HCT116 (cell line): ENCODE data around the gene CTSZ.

ENCODE experiments used
- CBX3 ChIP-seq: IDR thresholded peaks from 2 replicates; pipeline ENCODE4 v1.6.1; 2012; ENCODE audit warnings: low read depth
- ELF1 ChIP-seq: IDR thresholded peaks from 2 replicates; pipeline ENCODE4 v1.6.1; 2012; ENCODE audit warnings: low read depth, borderline replicate concordance
- EZH2 ChIP-seq: fragments of 200-600 bp; sonication (generic); IDR thresholded peaks from 2 replicates; pipeline ENCODE4 v1.6.1; 2017; ENCODE audit warnings: antibody characterized with exemption, mixed run types
- JUND ChIP-seq: IDR thresholded peaks from 2 replicates; pipeline ENCODE4 v1.6.1; 2012
- POLR2AphosphoS5 ChIP-seq: IDR thresholded peaks from 2 replicates; pipeline ENCODE4 v1.6.1; 2011; ENCODE audit warnings: mild to moderate bottlenecking, low read depth, low read length, moderate library complexity
- RAD21 ChIP-seq: IDR thresholded peaks from 2 replicates; pipeline ENCODE4 v1.6.1; 2012; ENCODE audit warnings: low read depth, mild to moderate bottlenecking
- SIN3A ChIP-seq: IDR thresholded peaks from 2 replicates; pipeline ENCODE4 v1.6.1; 2012; ENCODE audit warnings: low read depth
- TCF7L2 ChIP-seq: IDR thresholded peaks from 2 replicates; pipeline ENCODE4 v1.7.0; 2011; ENCODE audit warnings: borderline replicate concordance, inconsistent platforms; ENCODE audit not compliant: insufficient read depth, insufficient read length; ENCODE audit errors: extremely low read depth
- ZNF274 ChIP-seq: fragments of 200-500 bp; sonication (Bioruptor generic); IDR thresholded peaks from 2 replicates; pipeline ENCODE4 v1.6.1; 2014; ENCODE audit warnings: mild to moderate bottlenecking, low read depth, low read length, inconsistent platforms
- TF ChIP-seq, protein P1 (sequence below), 3 experiments: fragments of 200-600 bp in 1 of 3; sonication (generic) in 1 of 3; IDR thresholded peaks in 2 of 3; conservative IDR thresholded peaks in 1 of 3; 2 replicates each; pipeline ENCODE4 v1.5.1; 2012 to 2017; ENCODE audit warnings: low read depth in 2 of 3, low read length in 2 of 3, antibody characterized with exemption in 1 of 3, borderline replicate concordance in 1 of 3, control low read depth in 1 of 3, mild to moderate bottlenecking in 1 of 3, mixed read lengths in 1 of 3, mixed run types in 1 of 3, moderate library complexity in 1 of 3; ENCODE audit not compliant: insufficient read depth in 1 of 3

DNA sequence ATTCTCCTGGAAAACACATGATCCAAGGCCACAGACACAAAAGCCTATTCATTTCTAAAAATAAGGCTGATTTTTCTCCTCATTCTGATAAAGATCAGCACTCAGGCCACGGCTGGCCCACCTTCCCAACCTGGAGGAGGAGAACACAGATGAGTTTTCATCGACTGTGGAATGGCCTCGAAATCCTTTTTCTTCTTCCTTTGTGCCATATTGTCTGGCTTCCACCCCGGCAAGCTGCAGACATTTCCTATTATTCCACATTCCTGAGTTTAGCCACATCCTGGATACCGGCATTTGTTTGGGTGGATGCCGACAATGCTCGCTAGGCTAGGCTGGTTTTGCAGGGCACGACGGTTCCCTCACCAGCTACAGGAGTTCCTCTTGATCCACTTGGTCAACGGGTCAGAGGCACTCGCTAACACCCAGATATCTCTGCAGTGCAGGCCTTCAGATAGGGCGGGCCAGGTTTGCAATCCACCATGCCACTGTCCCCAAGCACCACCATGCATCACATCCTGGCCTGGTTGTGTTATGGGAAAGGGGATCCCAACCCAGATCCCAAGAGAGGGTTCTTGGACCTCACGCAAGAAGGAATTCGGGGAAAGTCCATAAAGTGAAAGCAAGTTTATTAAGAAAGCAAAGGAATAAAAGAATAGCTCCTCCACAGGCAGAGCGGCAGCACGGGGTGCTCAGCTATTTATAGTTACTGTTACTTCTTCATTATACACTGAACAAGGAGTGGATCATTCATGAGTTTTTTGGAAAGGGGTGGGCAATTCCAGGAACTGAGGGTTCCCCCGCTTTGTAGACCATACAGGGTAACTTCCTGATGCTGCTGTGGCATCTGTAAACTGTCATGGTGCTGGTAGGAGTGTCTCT, 4.2 kb upstream of the CTSZ start:
- TF ChIP-seq, protein P1, sequence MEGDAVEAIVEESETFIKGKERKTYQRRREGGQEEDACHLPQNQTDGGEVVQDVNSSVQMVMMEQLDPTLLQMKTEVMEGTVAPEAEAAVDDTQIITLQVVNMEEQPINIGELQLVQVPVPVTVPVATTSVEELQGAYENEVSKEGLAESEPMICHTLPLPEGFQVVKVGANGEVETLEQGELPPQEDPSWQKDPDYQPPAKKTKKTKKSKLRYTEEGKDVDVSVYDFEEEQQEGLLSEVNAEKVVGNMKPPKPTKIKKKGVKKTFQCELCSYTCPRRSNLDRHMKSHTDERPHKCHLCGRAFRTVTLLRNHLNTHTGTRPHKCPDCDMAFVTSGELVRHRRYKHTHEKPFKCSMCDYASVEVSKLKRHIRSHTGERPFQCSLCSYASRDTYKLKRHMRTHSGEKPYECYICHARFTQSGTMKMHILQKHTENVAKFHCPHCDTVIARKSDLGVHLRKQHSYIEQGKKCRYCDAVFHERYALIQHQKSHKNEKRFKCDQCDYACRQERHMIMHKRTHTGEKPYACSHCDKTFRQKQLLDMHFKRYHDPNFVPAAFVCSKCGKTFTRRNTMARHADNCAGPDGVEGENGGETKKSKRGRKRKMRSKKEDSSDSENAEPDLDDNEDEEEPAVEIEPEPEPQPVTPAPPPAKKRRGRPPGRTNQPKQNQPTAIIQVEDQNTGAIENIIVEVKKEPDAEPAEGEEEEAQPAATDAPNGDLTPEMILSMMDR (IDR thresholded peaks at IDR 0.05 in 2 of 3, conservative IDR thresholded peaks at IDR 0.05 in 1 of 3; ENCODE audit: borderline replicate concordance in 1 of 3, insufficient read depth in 1 of 3, low read depth in 2 of 3, low read length in 2 of 3), result no peak
- TF ChIP-seq JUND, result no peak
- no peak for TF ChIP-seq EZH2
- TF ChIP-seq ZNF274, result no peak
- no peak for TF ChIP-seq RAD21
- no peak for TF ChIP-seq TCF7L2
- TF ChIP-seq SIN3A, result no peak
- no peak for TF ChIP-seq POLR2AphosphoS5
- no peak for TF ChIP-seq CBX3
- TF ChIP-seq ELF1, result no peak
